Peyer's patch (tissue), 4 donors: ENCODE measurements around the gene CDK6. TPM values are rescaled to one million over a fixed set of nuclear protein-coding genes. Genes with fewer than 3 reads are reported as not detected.

Experiments used
- DNase-seq, 3 donors: peaks; one replicate each; pipeline ENCODE4 v3.0.0-alpha.2; 2017 to 2019
- H3K27ac ChIP-seq, 4 donors: fragments of 200-600 bp; sonication (generic); one replicate each; pipeline ENCODE4 v1.5.1; 2016 to 2019
- H3K27me3 ChIP-seq, 2 donors: fragments of 200-600 bp; sonication (generic); one replicate each; pipeline ENCODE4 v1.5.1; 2019
- H3K36me3 ChIP-seq, 3 donors: fragments of 200-600 bp; sonication (generic); one replicate each; pipeline ENCODE4 v1.5.1; 2016 to 2019
- H3K4me1 ChIP-seq, 4 donors: fragments of 200-600 bp; sonication (generic); one replicate each; pipeline ENCODE4 v1.5.1; 2016 to 2019
- H3K4me3 ChIP-seq, 4 donors: fragments of 200-600 bp; sonication (generic); 1 replicate in 3 of 4; 2 replicates in 1 of 4; pipeline ENCODE4 v1.5.1; 2016 to 2019; ENCODE audit warnings: mild to moderate bottlenecking in 1 of 4
- H3K9me3 ChIP-seq, 4 donors: fragments of 200-600 bp; sonication (generic); one replicate each; pipeline ENCODE4 v1.5.1; 2016 to 2019; ENCODE audit warnings: mild to moderate bottlenecking in 1 of 4
- CTCF ChIP-seq, 6 experiments: fragments of 450-650 bp in 4 of 6; fragments of 200-600 bp in 2 of 6; sonication (generic) in 1 of 6; IDR thresholded peaks; one replicate each; pipeline ENCODE4 v1.5.1; 2017 to 2019; ENCODE audit warnings: antibody characterized with exemption in 6 of 6, mild to moderate bottlenecking in 3 of 6, moderate library complexity in 1 of 6
- POLR2A ChIP-seq, 2 donors: fragments of 450-650 bp; IDR thresholded peaks; one replicate each; pipeline ENCODE4 v1.5.1; 2017; ENCODE audit warnings: antibody characterized with exemption in 2 of 2, mild to moderate bottlenecking in 2 of 2, moderate library complexity in 2 of 2
- total RNA-seq, 4 donors: library from RNA; depleted of rRNA; stranded (reverse); fragments of >200 nt; gene quantifications; one replicate each; pipeline ENCODE4 v1.1.0, GENCODE V29; 2016

Gene CDK6
- total RNA-seq, 4 donors from 2014 or later = 25.6 to 75.1 (median 55.4) TPM

GRCh38 chr7:92851732-92852131 lies 15.4 kb upstream of the CDK6 start:
- H3K36me3 ChIP-seq = no peaks in the 10 kb centered on the region
- TF ChIP-seq POLR2A (IDR thresholded peaks at IDR 0.05) (no peak), CTCF (IDR thresholded peaks at IDR 0.05) (no peak)
- H3K27me3 ChIP-seq = no peaks in the 10 kb centered on the region
- H3K4me1 ChIP-seq = peaks cover 0 to 4% (median 0%) of the 10 kb centered on the region in 4 donors
- no peaks in the 10 kb centered on the region for H3K9me3 ChIP-seq
- H3K4me3 ChIP-seq = no peak overlapping the region
- DNase-seq = no peak
- H3K27ac ChIP-seq = no peak overlapping the region

- H3K36me3 ChIP-seq = no peaks in the 10 kb centered on the region
- H3K27me3 ChIP-seq = no peaks in the 10 kb centered on the region
- no peak overlapping the region for H3K27ac ChIP-seq
- H3K9me3 ChIP-seq = no peaks in the 10 kb centered on the region
- DNase-seq = no peak
- TF ChIP-seq POLR2A (IDR thresholded peaks at IDR 0.05) (no peak), CTCF (IDR thresholded peaks at IDR 0.05) (no peak)
- H3K4me1 ChIP-seq = peaks cover 0 to 4% (median 0%) of the 10 kb centered on the region in 4 donors
- H3K4me3 ChIP-seq = no peak overlapping the region
These were observed 14.1 kb upstream of the CDK6 start for GRCh38 chr7:92850516-92850915.

- no peak overlapping the region for H3K27ac ChIP-seq
- H3K36me3 ChIP-seq = no peaks in the 10 kb centered on the region
- no peak for DNase-seq
- no peaks in the 10 kb centered on the region for H3K9me3 ChIP-seq
- H3K4me3 ChIP-seq = no peak overlapping the region
- H3K27me3 ChIP-seq = no peaks in the 10 kb centered on the region
- peaks cover 0 to 4% (median 0%) of the 10 kb centered on the region in 4 donors for H3K4me1 ChIP-seq
- TF ChIP-seq CTCF (IDR thresholded peaks at IDR 0.05) = no peak
- TF ChIP-seq POLR2A (IDR thresholded peaks at IDR 0.05) = no peak
These were observed 12.9 kb upstream of the CDK6 start for GRCh38 chr7:92849322-92849721.

- Histone ChIP-seq H3K4me3 (no peak overlapping the region), H3K27ac (no peak overlapping the region), H3K9me3 (no peaks in the 10 kb centered on the region), H3K36me3 (no peaks in the 10 kb centered on the region), H3K4me1 (peaks cover 0 to 3% (median 0%) of the 10 kb centered on the region in 4 donors), H3K27me3 (no peaks in the 10 kb centered on the region)
- TF ChIP-seq CTCF (IDR thresholded peaks at IDR 0.05) = no peak
- TF ChIP-seq POLR2A (IDR thresholded peaks at IDR 0.05) = no peak
- no peak for DNase-seq
These were observed 12.5 kb upstream of the CDK6 start for GRCh38 chr7:92848851-92849250.

- TF ChIP-seq POLR2A (IDR thresholded peaks at IDR 0.05) (no peak), CTCF (IDR thresholded peaks at IDR 0.05) (no peak)
- no peaks in the 10 kb centered on the region for H3K4me1 ChIP-seq
- no peak overlapping the region for H3K27ac ChIP-seq
- no peaks in the 10 kb centered on the region for H3K9me3 ChIP-seq
- H3K4me3 ChIP-seq = no peak overlapping the region
- no peak for DNase-seq
- H3K36me3 ChIP-seq = no peaks in the 10 kb centered on the region
- no peaks in the 10 kb centered on the region for H3K27me3 ChIP-seq
These were observed 12.1 kb upstream of the CDK6 start for GRCh38 chr7:92848441-92848840.

GRCh38 chr7:92847305-92847704 lies 10.9 kb upstream of the CDK6 start:
- Histone ChIP-seq H3K4me3 (no peak overlapping the region), H3K9me3 (no peaks in the 10 kb centered on the region), H3K4me1 (no peaks in the 10 kb centered on the region), H3K36me3 (no peaks in the 10 kb centered on the region), H3K27me3 (no peaks in the 10 kb centered on the region), H3K27ac (no peak overlapping the region)
- TF ChIP-seq POLR2A (IDR thresholded peaks at IDR 0.05) (no peak), CTCF (IDR thresholded peaks at IDR 0.05) (no peak)
- DNase-seq = no peak
